Stomach smooth muscle (tissue), 2 donors: ENCODE data around the gene SLC8A1.
A peak's percentile ranks its signal among the peaks of the same experiment; 100 is the strongest.

Source experiments
- H3K27ac ChIP-seq: one replicate; pipeline ENCODE4 v1.7.0; 2013; ENCODE audit warnings: mild to moderate bottlenecking, low read length, inconsistent platforms
- H3K27me3 ChIP-seq, 2 donors: one replicate each; pipeline ENCODE4 v1.7.0; 2013; ENCODE audit warnings: low read length in 2 of 2; ENCODE audit not compliant: insufficient read depth in 2 of 2, control insufficient read depth in 1 of 2
- H3K36me3 ChIP-seq, 2 donors: one replicate each; pipeline ENCODE4 v1.7.0; 2013; ENCODE audit warnings: low read length in 2 of 2; ENCODE audit not compliant: control insufficient read depth in 2 of 2, insufficient read depth in 2 of 2
- H3K4me1 ChIP-seq: one replicate; pipeline ENCODE4 v1.7.0; 2013; ENCODE audit warnings: low read length; ENCODE audit not compliant: control insufficient read depth, insufficient read depth
- H3K4me3 ChIP-seq, 2 donors: one replicate each; pipeline ENCODE4 v1.7.0; 2013; ENCODE audit warnings: low read length in 2 of 2
- H3K9ac ChIP-seq, 2 donors: one replicate each; pipeline ENCODE4 v1.7.0; 2013; ENCODE audit warnings: low read length in 2 of 2, mild to moderate bottlenecking in 1 of 2
- H3K9me3 ChIP-seq, 2 donors: one replicate each; pipeline ENCODE4 v1.7.0; 2013; ENCODE audit warnings: low read length in 2 of 2; ENCODE audit not compliant: control insufficient read depth in 2 of 2
- donor health status: healthy.
- donor health status: Pancreatic carcinoma.

SLC8A1 gene

GRCh38 chr2:40261042-40261441 is 190.8 kb downstream of the SLC8A1 start:
- no peaks in the 10 kb centered on the region for H3K27me3 ChIP-seq
- H3K4me1 ChIP-seq = peaks cover 2% of the 10 kb centered on the region
- no peak overlapping the region for H3K4me3 ChIP-seq
- H3K9ac ChIP-seq = no peak overlapping the region
- H3K36me3 ChIP-seq = no peaks in the 10 kb centered on the region
- no peak overlapping the region for H3K27ac ChIP-seq
- no peaks in the 10 kb centered on the region for H3K9me3 ChIP-seq

GRCh38 chr2:40260437-40260836 is 191.5 kb downstream of the SLC8A1 start:
- no peaks in the 10 kb centered on the region for H3K36me3 ChIP-seq
- no peaks in the 10 kb centered on the region for H3K9me3 ChIP-seq
- H3K4me1 ChIP-seq = peaks cover 2% of the 10 kb centered on the region
- H3K9ac ChIP-seq = no peak overlapping the region
- H3K27ac ChIP-seq = no peak overlapping the region
- H3K4me3 ChIP-seq = no peak overlapping the region
- no peaks in the 10 kb centered on the region for H3K27me3 ChIP-seq

DNA sequence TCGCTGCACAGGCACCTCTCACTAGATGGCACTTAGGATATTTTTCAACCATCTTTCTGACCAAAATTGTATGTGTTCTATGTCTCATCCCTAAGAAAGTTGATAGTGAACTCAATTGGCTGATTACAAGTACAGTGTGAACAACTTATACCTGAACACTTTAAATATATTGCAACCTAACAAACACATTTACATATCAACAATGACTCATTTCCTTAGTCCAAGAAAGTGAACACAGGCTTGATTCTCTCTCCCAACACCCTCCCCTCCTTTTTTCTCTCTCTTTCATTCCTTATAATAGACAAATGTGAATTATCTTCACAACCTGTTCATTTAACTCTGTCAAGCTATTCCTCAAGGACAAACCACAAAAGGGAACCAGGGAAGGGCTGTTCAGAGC is 192.0 kb downstream of the SLC8A1 start:
- no peak overlapping the region for H3K27ac ChIP-seq
- H3K4me1 ChIP-seq = peaks cover 2% of the 10 kb centered on the region
- no peaks in the 10 kb centered on the region for H3K27me3 ChIP-seq
- H3K9ac ChIP-seq = no peak overlapping the region
- H3K36me3 ChIP-seq = no peaks in the 10 kb centered on the region
- H3K9me3 ChIP-seq = no peaks in the 10 kb centered on the region
- H3K4me3 ChIP-seq = no peak overlapping the region

GRCh38 chr2:40258135-40258457 is 193.8 kb downstream of the SLC8A1 start:
- H3K9ac ChIP-seq = no peak overlapping the region
- no peaks in the 10 kb centered on the region for H3K27me3 ChIP-seq
- no peaks in the 10 kb centered on the region for H3K36me3 ChIP-seq
- peaks cover 2% of the 10 kb centered on the region for H3K4me1 ChIP-seq
- peak overlapping the region; percentile 32 for H3K27ac ChIP-seq
- H3K9me3 ChIP-seq = no peaks in the 10 kb centered on the region
- no peak overlapping the region for H3K4me3 ChIP-seq

DNA sequence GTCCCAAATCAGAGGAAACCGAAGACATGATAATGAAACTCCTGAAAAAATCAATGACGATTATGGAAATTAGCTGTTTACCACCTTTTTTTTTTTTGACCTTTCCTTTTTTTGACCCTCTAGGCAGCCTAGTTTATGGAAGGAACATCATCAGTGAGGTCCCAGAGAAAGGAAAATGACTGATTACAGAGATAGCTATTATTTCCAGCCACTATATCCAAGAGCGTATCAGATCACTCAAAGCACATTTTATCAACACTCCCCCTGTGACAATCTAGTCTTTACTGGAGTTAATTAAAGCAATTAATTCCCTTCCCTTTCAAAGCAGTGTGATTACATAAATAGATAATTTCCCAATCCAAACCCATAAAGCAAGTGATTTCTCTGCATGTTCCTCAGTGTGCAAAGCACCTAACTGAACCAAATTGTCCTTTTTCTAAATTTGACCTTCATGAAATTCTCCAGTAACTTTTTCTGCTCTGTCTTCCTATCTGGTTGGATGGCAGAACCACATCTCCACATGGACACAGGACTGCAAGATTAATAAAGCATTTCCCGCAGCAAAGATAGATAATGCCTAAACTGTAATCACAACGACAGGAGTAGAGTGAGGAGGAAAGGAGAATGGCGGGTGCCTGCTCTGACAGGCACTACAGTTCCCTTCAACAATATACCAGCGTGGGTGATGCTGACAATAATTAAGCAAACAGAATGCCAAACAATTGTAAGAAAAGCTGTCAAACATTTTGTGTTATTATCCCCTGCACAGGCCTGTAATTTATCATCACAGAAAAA is 194.4 kb downstream of the SLC8A1 start:
- H3K27me3 ChIP-seq = no peaks in the 10 kb centered on the region
- H3K4me1 ChIP-seq = peaks cover 2% of the 10 kb centered on the region
- no peaks in the 10 kb centered on the region for H3K9me3 ChIP-seq
- no peak overlapping the region for H3K9ac ChIP-seq
- H3K4me3 ChIP-seq = no peak overlapping the region
- no peaks in the 10 kb centered on the region for H3K36me3 ChIP-seq
- peak overlapping the region; percentile 32 for H3K27ac ChIP-seq

- no peaks in the 10 kb centered on the region for H3K9me3 ChIP-seq
- H3K27ac ChIP-seq = no peak overlapping the region
- no peak overlapping the region for H3K9ac ChIP-seq
- no peak overlapping the region for H3K4me3 ChIP-seq
- H3K36me3 ChIP-seq = no peaks in the 10 kb centered on the region
- peaks cover 2% of the 10 kb centered on the region for H3K4me1 ChIP-seq
- no peaks in the 10 kb centered on the region for H3K27me3 ChIP-seq
These were observed 195.2 kb downstream of the SLC8A1 start for GRCh38 chr2:40256649-40257048.

DNA sequence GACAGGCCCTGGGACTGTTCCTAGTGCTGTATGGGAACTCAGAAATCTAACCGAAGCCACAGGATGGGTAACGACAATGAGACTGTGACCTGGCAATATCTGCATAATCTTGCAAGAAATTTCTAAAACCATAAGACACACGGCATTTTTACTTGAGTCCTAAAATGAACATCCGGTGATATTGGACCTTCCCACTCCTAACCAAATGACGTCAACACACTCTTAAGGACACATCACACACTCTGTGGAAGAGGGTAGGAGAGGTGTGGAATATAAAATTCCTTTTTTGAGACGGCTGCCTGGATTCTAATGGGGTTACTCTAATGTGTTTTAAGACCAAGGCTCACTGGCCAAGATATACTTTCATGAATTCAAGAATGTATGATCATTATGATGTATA is 195.9 kb downstream of the SLC8A1 start:
- Histone ChIP-seq H3K27ac (peak overlapping the region; percentile 13), H3K4me1 (peaks cover 8% of the 10 kb centered on the region), H3K4me3 (no peak overlapping the region), H3K36me3 (no peaks in the 10 kb centered on the region), H3K27me3 (no peaks in the 10 kb centered on the region), H3K9ac (no peak overlapping the region), H3K9me3 (no peaks in the 10 kb centered on the region)

GRCh38 chr2:40255103-40255502 is 196.8 kb downstream of the SLC8A1 start:
- H3K9me3 ChIP-seq = no peaks in the 10 kb centered on the region
- H3K27me3 ChIP-seq = no peaks in the 10 kb centered on the region
- no peaks in the 10 kb centered on the region for H3K36me3 ChIP-seq
- H3K4me3 ChIP-seq = no peak overlapping the region
- H3K4me1 ChIP-seq = peaks cover 13% of the 10 kb centered on the region
- peak overlapping the region; percentile 13 for H3K27ac ChIP-seq
- no peak overlapping the region for H3K9ac ChIP-seq

- H3K36me3 ChIP-seq = no peaks in the 10 kb centered on the region
- H3K27me3 ChIP-seq = no peaks in the 10 kb centered on the region
- no peak overlapping the region for H3K27ac ChIP-seq
- no peak overlapping the region for H3K9ac ChIP-seq
- no peaks in the 10 kb centered on the region for H3K9me3 ChIP-seq
- H3K4me3 ChIP-seq = no peak overlapping the region
- peaks cover 13% of the 10 kb centered on the region for H3K4me1 ChIP-seq
These were observed 197.3 kb downstream of the SLC8A1 start for GRCh38 chr2:40254611-40255010.

- Histone ChIP-seq H3K9me3 (no peaks in the 10 kb centered on the region), H3K36me3 (no peaks in the 10 kb centered on the region), H3K27ac (peak overlapping the region; percentile 59), H3K4me1 (peaks cover 19% of the 10 kb centered on the region), H3K27me3 (no peaks in the 10 kb centered on the region), H3K4me3 (no peak overlapping the region), H3K9ac (no peak overlapping the region)
These were observed 200.8 kb downstream of the SLC8A1 start for GRCh38 chr2:40251137-40251536.

DNA sequence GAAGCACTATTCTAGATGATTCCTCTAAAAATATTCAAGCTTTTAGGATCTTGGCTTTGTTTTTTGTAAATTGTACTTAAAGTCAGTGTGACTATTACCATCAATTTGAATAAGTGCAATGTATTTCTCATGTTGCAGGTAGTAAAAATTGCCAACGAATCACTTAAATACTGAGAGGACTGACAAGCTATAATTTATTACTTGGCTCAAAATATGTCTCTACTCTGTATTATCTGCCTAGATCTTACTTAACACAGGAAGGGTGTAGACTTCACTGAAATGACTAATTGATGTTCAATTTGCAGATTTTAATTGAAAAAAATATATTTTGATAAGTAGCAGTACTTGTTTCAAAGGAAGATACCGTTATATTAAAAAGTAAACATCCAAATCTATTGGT is 202.3 kb downstream of the SLC8A1 start:
- H3K27ac ChIP-seq = no peak overlapping the region
- no peaks in the 10 kb centered on the region for H3K36me3 ChIP-seq
- H3K4me1 ChIP-seq = peaks cover 19% of the 10 kb centered on the region
- H3K4me3 ChIP-seq = no peak overlapping the region
- no peak overlapping the region for H3K9ac ChIP-seq
- no peaks in the 10 kb centered on the region for H3K27me3 ChIP-seq
- no peaks in the 10 kb centered on the region for H3K9me3 ChIP-seq
